ENCODE results near the gene PEX5L.
A peak's percentile ranks its signal among the peaks of the same experiment; 100 is the strongest.

Gene PEX5L

GRCh38 chr3:179956416-179956830, 80.3 kb downstream of the PEX5L start:
- DNase-seq (ENCODE audit: low read depth), result no peak

- no peak for DNase-seq (ENCODE audit: low read depth)
Observed at GRCh38 chr3:179955809-179956208, 80.9 kb downstream of the PEX5L start.

- no peak for DNase-seq (ENCODE audit: low read depth)
Observed at GRCh38 chr3:179955286-179955685, 81.5 kb downstream of the PEX5L start.

- DNase-seq (ENCODE audit: low read depth), result no peak
Observed at GRCh38 chr3:179953993-179954870, 82.5 kb downstream of the PEX5L start.

- DNase-seq (ENCODE audit: low read depth), result no peak
Observed at GRCh38 chr3:179950840-179951239, 85.9 kb downstream of the PEX5L start.

GRCh38 chr3:179949869-179950268, 86.9 kb downstream of the PEX5L start:
- DNase-seq (ENCODE audit: low read depth), result no peak

GRCh38 chr3:179949412-179949811, 87.3 kb downstream of the PEX5L start:
- DNase-seq (ENCODE audit: low read depth), result no peak

- DNase-seq (ENCODE audit: low read depth), result no peak
Observed at GRCh38 chr3:179948740-179949139, 88.0 kb downstream of the PEX5L start.

- DNase-seq (ENCODE audit: low read depth), result no peak
Observed at GRCh38 chr3:179945569-179945968, 91.2 kb downstream of the PEX5L start.

- DNase-seq (ENCODE audit: low read depth), result no peak
Observed at GRCh38 chr3:179943117-179943880, 93.4 kb downstream of the PEX5L start.

- no peak for DNase-seq (ENCODE audit: low read depth)
Observed at GRCh38 chr3:179942553-179943075, 94.1 kb downstream of the PEX5L start.

GRCh38 chr3:179935710-179936109, 101.0 kb downstream of the PEX5L start:
- DNase-seq (ENCODE audit: low read depth), result no peak

GRCh38 chr3:179933914-179934313, 102.8 kb downstream of the PEX5L start:
- no peak for DNase-seq (ENCODE audit: low read depth)

- DNase-seq (ENCODE audit: low read depth), result no peak
Observed at GRCh38 chr3:179933080-179933479, 103.7 kb downstream of the PEX5L start.

GRCh38 chr3:179932674-179933073, 104.1 kb downstream of the PEX5L start:
- no peak for DNase-seq (ENCODE audit: low read depth)

GRCh38 chr3:179929091-179929529, 107.6 kb downstream of the PEX5L start:
- peak; percentile 22 for DNase-seq (ENCODE audit: low read depth)

GRCh38 chr3:179927191-179927590, 109.5 kb downstream of the PEX5L start:
- no peak for DNase-seq (ENCODE audit: low read depth)

- no peak for DNase-seq (ENCODE audit: low read depth)
Observed at GRCh38 chr3:179921951-179922350, 114.8 kb downstream of the PEX5L start.

- DNase-seq (ENCODE audit: low read depth), result no peak
Observed at GRCh38 chr3:179921500-179921899, 115.2 kb downstream of the PEX5L start.

- no peak for DNase-seq (ENCODE audit: low read depth)
Observed at GRCh38 chr3:179907784-179908482, 128.8 kb downstream of the PEX5L start.

- DNase-seq (ENCODE audit: low read depth), result no peak
Observed at GRCh38 chr3:179902061-179902460, 134.7 kb downstream of the PEX5L start.

- no peak for DNase-seq (ENCODE audit: low read depth)
Observed at GRCh38 chr3:179898024-179898423, 138.7 kb downstream of the PEX5L start.

All from stimulated activated CD8-positive, alpha-beta memory T cell treated with anti-CD3 and anti-CD28 coated beads, Interleukin-12 subunit alpha, Interleukin-12 subunit beta, amount 100 ng/mL, for 1 hour (primary cell).